ENCODE measurements around the gene IL17RE.
A peak's percentile ranks its signal among the peaks of the same experiment; 100 is the strongest.
"Not testable (repeated sequence)": the region's sequence is repeated elsewhere in the genome, so short reads cannot be mapped to it uniquely, and the experiment has no call there.

The IL17RE gene

DNA sequence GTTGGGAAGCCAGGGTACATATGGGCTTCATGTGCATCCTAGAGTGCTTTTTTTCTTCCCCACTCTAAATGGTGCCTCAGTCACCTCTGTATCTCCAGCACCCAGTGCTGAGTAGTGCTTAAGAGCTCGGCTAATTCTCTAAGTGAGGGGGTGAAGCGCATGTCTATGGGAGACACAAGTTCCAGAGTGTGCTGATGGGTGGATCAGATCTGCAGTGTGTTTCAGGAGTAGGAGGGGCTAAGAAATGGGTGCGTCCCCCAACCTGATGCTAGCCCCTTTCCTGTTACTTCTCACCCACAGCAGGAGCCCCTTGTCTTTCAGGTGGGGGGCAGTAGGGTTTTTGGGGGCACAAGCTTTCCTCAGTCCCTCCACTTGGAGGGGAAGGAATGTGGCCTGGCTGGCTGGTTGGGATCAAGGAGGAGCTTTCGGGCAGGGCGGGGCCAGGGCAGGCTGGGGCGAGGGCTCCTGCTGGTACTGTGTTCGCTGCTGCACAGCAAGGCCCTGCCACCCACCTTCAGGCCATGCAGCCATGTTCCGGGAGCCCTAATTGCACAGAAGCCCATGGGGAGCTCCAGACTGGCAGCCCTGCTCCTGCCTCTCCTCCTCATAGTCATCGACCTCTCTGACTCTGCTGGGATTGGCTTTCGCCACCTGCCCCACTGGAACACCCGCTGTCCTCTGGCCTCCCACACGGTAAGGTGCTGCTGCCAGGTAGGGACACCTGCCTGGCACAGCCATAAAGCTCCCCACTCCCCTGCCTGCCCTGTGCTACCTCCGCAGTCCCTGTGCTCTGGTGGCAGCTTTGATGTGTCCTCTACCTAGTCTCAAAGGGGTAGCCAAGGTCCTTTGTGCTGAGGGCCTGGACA lies at the start of gene IL17RE:
IL17RE (plus strand) TSS at position 477 of the 866 bp plus-strand sequence; CDS start at position 562, 85 bp downstream.
- DNase-seq, result no peak

GRCh38 chr3:9854291-9854940 lies 48.2 kb upstream of the IL17RE start:
- DNase-seq, result not testable (repeated sequence)

GRCh38 chr3:9855594-9855993 lies 47.1 kb upstream of the IL17RE start:
- no peak for DNase-seq

- no peak for DNase-seq
Observed at GRCh38 chr3:9859530-9860025, 43.1 kb upstream of the IL17RE start.

DNA sequence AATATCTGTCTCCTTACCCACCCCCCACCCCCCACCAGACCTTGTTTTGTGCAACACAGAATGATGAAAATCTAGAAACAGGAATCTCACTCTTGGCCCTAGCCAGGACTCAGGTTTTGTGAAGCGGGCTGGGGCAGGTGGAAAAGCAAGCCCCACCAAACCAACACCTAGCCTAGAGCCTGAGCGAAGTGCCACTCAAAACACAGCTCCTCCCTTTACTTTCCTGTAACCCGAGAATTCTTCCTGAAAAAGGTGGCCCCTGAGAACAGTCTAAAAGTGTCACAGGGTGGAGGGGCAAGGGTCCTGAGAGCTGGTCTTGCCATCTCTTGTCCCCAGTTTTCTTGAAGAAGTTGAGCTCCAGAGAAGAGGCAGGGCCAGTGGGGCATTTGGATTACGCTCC lies 41.4 kb upstream of the IL17RE start:
- DNase-seq, result no peak

GRCh38 chr3:9861626-9862130 lies 41.0 kb upstream of the IL17RE start:
- DNase-seq, result no peak

DNA sequence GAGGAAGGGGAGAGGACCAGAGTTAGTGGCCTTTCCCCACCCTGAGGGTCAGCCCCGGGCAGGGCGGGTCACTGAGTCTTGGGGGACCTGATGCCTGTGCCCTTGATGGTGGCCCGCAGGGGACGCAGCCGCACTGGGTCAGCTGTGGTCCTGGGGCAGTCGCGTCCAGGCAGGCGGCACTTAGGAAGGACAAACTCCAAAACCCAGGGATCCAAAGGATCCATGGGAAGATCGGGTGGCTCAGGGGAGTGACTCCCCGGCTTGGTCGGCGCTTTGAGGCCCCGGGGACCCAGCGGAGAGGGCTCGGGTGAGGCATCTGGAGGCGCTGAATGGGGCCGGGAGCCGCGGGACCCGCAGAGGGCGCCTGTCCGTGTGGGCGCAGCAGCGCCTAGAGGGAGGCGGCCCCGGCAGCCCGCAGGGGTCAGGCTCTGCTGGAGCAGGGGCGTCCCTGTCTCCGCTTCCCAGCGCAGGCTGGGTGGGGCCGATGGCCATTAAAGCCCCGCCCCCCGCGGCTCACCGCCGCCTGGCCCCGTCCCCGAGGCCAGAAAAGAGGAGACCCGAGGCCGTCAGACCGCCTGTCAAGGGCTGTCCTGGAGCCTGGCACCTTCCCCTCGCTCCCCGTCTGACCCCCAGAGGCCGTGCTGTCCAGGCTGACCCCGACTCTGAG lies 40.1 kb upstream of the IL17RE start:
- DNase-seq, result peak; percentile 63

DNA sequence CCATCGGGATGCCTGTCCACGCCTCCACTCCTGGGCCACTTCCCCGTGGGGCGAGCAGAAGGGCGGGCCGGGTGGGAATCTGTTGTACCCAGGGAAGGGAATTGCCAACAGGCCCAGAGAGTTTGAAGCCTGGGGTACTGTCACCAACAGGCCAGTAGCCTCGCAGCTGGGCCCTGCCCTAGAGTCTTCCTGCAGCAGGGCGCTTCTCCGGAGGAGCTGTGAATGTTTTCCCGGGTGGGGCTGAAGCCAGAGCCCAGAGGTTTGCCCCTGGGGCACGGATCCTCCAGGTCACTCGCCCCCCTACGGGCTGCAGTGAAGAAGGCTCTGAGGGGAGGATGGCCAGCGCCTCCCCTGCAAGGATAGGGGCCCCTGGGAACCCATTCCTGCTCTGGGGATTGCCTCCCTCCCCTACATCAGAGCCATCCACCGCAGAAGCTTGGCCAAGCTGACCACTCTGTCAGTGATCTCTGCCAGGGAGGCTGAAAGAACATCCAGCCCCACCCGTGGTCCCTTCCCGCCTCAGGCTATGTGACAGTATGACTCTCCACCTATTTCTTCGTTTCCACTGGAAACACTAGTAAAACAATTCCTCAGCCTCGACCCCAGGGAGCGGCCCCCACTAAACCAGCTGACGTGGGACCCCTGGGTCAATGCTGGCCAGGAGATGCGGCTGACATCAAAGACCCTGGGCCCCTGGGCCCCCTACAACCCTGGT lies 39.4 kb upstream of the IL17RE start:
- DNase-seq, result no peak

DNA sequence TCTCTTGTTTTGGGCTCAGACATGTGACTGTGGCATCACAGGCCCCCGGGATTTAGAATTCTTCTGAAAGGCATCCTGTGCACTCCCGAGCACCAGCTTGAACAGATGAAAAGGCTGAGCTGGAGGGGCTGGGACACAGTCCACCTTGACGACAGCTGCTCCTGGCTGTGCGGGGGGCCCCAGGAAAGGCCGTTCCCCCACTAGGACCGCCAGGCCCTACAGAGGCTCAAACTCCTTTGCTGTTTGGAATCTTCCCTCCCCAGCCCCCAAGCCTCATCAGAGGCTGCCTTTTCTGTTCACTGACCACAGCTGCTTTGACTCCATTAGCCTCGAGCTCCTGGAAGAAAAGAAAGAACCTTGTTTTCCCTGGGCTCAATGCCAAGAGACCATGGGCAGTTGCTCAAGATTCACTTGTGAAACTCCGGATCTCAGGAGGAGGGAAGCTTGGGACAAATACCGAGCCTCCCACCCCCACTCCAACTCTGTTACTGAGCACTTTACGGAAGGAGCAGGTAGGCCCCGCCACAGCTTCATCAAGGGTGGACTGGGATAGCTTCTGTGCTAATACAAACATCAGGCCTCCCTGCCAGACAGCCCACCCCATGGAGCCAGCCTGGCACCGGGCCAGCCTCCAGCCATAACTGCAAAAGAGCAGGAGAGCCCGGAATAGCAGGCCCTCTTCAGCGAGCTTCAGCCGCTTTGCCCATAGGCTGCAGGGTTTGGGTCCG lies 38.3 kb upstream of the IL17RE start:
- peak; percentile 75 for DNase-seq

- DNase-seq, result not testable (repeated sequence)
Observed at GRCh38 chr3:9865125-9865637, 37.5 kb upstream of the IL17RE start.

DNA sequence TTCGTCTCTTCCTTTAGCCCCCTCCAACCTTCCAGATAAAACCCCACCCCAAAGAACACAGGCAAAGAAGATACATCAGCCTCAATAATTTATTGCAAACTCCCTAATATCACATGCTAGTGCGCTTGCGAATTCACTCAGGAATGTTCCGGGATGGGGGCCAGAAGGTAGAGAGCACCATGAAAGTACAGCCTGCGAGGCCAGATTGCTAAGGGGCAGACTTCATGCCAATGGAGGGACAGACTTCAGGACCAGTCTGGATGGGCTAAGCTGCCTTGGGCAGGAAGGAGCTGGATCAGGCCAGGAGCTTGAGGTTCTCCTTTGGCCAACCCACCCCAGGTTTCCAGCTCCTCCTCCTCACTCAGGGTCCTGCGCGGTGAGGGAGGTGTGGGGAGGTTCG lies 36.0 kb upstream of the IL17RE start:
- DNase-seq, result no peak

GRCh38 chr3:9867106-9867505 lies 35.5 kb upstream of the IL17RE start:
- DNase-seq, result no peak

DNA sequence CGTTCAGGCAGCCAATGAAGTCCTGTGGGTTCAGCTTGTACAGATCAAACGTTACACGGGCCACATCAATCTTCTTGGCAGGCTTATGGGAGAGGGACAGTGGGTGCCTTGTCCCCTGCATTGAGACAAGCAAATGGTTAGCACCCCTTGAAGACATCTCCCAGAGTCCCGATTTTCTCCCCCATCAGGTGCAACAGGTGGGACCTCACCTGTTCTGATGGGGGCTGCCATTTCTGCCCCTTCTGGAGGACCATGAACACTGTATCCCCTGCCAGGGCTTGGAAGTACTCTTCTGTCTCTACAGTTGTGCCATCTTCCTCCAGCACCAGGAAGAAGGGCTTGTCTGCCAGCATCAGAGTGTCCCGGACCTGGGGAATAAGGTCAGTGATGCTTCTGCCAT lies 32.7 kb upstream of the IL17RE start:
- no peak for DNase-seq

DNA sequence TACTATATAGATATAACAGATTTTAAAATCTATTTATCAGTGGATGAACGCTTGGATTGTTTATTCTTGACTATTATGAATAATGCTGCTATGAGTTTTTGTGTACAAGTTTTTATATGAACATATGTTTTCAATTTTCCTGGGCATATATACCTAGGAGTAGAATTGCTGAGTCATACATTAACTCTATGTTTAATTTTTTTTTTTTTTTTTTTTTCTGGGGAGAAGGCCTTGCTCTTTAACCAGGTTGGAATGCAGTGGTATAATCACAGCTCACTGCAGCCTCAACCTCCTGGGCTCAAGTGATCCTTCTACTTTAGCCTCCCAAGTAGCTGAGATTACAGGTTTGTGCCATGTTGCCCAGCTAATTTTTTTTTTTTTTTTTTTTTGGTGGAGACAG lies 31.7 kb upstream of the IL17RE start:
- DNase-seq, result no peak

DNA sequence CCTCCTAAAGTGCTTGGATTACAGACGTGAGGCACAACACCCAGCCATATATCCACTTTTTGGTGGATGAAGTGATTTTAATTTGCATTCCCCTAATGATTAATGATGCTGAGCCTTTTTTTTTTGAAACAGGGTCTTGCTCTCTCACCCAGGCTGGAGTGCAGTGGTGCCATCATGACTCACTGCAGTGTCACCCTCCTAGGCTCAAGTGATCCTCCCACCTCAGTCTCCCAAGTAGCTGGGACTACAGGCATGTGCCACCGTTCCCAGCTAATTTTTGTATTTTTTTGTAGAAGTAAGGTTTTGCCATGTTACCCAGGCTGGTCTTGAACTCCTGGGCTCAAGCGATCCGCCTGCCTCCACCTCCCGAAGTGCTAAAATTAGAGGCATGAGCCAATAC lies 30.6 kb upstream of the IL17RE start:
- not testable (repeated sequence) for DNase-seq

DNA sequence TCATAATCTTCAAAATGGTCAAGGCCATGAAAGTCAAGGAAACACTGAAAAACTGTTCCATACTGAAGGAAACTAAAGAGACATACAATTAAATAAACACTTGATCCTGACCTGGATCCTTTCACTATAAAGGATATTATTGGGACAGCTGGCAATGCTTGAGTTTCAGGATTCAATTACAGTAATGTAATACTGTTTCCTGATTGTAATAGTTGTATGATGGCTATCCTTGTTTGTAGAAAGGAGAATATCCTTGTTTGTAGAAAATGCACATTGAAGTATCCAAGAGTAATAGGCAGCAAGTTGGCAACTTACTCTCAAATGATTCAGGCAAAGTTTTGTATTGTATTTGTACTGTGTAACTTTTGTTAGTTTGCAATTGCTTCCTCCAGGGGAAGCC lies 27.2 kb upstream of the IL17RE start:
- DNase-seq, result no peak

DNA sequence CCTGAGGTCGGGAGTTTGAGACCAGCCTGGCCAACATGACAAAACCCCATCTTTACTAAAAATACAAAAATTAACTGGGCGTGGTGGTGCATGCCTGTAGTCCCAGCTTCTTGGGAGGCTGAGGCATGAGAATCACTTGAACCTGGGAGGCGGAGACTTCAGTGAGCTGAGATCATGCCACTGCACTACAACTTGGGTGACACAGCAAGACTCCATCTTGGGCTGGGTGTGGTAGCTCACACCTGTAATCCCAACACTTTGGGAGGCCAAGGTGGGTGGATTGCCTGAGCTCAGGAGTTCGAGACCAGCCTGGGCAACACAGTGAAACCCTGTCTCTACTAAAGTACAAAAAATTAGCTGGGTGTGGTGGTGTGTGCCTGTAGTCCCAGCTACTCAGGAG lies 26.4 kb upstream of the IL17RE start:
- not testable (repeated sequence) for DNase-seq

DNA sequence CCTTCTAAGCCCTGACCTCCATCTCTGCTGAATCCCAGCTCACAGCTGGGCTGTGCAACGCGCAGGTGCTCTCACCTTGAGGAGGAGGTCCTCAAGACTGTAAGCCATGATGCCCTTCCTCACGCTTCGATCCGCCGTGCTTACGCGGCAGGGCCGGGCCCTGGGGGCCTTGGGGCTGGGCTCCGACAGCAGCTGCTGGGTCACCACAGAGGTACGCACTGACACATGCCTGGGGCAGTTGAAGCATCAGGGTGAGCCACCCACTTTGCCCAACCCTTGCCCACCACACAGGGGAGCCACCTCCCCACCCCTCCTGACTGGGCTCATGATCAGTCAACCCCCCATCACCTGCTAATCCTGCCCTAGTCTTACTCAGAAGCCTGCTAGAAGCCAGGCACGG lies 25.7 kb upstream of the IL17RE start:
- DNase-seq, result no peak

- DNase-seq, result no peak
Observed at GRCh38 chr3:9878700-9879099, 23.9 kb upstream of the IL17RE start.

- DNase-seq, result no peak
Observed at GRCh38 chr3:9879830-9880549, 22.7 kb upstream of the IL17RE start, which contains the start of gene CIDEC. TSS of gene CIDEC (minus strand) at chr3:9880253. CDS start at chr3:9878486, 1,767 bp downstream.

DNA sequence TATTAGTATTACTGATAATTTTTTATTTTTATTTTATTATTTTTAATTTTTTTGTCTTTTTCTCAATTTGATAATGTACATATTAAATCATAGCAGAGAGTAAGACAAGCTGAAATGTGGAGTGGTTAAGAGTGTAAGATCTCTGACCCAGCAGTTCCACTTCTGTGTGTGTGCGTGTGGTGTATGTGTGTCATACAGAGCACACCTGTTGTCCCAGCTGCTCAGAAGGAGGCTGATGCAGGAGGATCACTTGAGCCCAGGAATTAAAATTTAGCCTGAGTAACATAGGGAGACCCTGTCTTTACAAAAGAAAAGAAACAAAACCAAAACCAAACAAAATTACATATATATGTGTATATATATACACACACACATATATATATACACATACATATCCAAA lies 21.2 kb upstream of the IL17RE start:
- no peak for DNase-seq

Measured in right forelimb (tissue), 1 donor.